Activated CD4-positive, CD25-positive, alpha-beta regulatory T cell treated with anti-CD3 and anti-CD28 coated beads, Interleukin-2, amount 50 U/mL, for 24 hours (primary cell): ENCODE results near the gene RNF17.

Experiments
- ATAC-seq, 2 donors: fragments of 150-1000 bp; cut with Tn5 transposase; one replicate each; pipeline ENCODE4 v1.10.0; 2021; ENCODE audit warnings: mild to moderate bottlenecking in 1 of 2, moderate library complexity in 1 of 2

RNF17 gene

DNA sequence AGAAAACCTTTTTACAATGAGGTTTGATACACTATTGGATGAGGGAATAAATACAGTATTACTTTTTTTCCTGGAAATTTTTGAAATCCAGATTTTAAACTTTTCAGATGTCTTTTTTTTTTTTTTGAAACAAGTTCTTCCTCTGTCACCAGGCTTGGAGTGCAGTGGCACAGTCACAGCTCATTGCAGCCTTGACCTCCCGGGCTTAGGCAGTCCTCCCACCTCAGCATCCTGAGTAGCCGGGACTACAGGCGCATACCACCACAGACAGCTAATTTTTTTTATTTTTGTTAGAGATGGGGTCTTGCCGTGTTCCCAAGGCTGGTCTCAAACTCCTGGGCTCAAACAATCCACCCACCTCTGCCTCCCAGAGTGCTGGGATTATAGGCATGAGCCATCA lies 96.8 kb downstream of the RNF17 start:
- no peak for ATAC-seq

DNA sequence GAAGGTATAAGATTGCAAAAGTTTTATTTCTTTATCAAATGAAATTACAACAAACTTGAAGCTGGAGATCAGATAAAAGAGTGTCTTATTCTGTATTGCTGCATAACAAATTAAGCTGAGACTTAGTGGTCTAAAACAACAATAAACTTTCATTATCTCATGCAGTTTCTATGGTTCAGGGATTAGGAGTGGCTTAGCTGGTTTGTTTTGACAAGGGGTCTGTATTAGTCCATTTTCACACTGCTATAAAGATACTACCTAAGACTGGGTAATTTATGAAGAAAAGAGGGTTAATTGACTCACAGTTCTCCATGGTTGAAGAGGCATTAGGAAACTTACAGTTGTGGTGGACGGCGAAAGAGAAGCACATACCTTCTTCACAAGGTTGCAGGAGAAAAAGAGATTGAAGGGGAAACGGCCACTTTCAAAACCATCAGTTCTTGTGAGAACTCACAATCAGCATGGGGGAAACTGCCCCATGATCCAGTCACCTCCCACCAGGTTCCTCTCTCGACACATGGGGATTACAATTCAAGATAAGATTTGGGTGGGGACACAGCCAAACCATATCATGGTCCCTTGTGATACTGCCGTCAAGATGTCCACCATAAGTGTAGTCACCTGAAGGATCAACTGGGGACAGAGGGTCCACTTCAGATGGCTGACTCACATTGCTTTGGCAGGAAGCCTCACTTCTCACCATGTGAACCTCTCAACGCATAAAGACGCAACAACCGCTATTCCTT lies 97.8 kb downstream of the RNF17 start:
- no peak for ATAC-seq

DNA sequence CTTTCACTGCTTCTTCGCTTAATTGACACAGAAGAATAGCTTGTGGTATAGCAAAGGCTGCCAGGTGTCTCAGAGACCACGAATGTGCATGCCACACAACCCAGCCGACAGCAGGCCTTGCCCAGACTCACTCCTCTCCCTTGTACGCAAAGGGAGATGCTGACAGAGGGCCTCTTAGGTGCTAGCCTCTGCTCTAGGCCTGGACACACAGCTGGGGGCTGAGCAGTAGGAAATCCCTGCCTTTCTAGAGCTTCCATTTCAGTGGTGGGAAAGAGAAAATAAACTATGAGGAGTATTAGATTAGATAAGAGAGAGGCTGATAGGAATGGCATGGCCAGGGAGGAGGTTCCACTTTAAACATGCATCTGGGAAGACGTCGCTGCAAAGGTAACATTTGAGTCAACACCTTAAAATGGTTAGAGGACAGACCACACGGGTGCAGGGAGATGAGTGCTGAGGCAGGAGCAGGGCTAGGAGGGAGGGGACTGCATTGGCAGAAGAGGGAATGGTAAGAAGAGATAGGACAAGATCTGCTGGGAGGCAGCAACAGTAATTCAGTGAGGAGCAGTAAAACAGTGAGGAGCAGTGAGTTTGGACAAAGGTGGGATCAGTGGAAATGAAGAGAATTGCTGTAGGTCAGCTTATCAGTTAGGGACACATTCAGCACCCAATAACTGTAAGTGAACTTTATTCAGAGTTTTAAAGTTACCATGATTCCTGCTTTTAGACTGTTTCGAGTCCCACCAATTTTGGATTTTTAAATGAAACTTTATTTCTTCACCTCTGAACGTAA lies 100.0 kb downstream of the RNF17 start:
- no peak for ATAC-seq

DNA sequence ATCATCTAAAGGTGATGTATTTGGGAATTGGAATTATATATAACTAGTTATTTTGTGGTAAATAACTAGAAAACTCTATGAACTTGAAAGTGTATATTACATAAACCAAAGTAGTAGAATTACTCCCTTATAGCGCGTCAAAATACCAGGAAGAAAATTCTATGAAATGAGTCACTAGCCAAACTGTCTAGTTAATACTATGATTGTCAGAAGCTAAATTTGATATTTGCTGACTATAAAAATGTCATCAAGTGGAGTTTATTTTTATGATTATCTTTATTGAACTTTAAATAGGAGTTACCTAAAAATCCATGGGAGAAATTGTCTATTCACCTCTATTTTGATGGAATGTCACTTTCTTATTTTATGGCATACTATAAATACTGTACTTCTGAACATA lies 100.6 kb downstream of the RNF17 start:
- no peak for ATAC-seq

DNA sequence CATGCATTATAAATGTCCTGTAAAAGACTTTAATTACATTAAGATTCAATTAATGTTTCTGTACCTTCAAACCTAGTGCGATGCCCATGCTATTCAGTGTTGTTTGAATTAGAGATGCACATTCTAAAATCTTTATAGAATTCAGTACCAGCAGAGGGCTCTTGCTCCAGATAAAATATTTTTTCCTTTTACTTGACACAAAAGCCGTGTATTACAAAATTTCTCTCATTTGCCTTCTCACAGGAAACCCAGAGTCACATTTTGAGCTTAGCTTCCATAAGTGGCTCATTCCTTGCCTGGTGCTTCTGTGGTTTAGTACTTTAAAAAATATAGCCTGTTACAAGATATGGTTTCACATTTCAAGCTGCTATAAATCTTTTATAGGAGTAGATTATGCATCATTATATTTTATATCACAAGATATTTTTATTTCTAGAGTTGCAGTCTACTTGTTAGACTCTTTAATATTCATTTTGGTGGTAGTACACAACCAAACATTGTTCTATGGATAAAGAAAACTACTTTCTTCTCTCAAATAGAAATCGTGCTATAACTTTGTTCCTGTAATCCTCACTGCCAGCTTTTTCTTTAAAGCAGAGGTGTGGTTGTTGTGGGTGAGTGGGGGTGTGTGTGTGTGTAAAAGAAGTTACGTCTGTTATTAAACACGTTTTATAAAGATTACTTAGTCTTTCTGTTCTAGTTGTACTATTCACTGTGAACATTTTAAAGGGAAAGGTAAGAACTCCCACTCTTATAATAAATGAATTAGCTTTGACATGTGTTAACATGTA lies 101.4 kb downstream of the RNF17 start:
- no peak for ATAC-seq

DNA sequence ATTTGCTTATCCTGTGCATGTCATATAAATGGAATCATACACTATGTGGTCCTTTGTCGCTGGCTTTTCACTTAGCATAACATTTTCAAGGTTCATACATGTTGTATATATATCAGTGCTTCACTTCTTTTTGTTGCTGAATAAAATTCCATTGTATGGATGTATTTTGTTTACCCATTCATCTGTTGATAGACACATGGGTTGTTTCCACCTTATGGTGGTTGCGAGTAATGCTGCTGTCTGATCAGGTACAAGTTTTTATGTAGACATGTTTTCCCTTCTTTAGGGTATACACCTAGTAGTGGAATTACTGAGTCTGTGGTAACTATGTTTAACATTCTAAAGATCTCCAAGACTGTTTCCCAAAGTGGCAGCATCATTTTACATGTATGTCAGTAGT lies 102.5 kb downstream of the RNF17 start:
- ATAC-seq, result no peak

DNA sequence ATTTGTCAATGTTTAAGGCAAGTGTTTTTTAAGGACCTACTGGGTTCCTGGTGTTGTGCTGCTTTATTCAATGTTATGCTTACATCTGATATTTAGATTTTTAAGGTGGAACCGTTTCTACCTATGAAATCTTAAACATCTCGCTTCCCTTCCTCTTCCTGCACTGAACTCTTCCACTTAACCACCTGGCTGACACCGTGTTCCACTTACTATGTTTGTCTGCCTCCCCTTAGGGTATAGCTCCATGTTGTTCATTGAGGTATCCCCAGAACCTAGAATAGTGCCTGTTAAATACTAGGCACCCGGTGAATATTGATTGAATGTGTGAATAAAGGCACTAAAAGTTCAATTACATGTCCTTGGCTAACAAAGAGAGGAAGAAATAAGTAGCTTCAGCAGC lies 104.9 kb downstream of the RNF17 start:
- ATAC-seq, result no peak

DNA sequence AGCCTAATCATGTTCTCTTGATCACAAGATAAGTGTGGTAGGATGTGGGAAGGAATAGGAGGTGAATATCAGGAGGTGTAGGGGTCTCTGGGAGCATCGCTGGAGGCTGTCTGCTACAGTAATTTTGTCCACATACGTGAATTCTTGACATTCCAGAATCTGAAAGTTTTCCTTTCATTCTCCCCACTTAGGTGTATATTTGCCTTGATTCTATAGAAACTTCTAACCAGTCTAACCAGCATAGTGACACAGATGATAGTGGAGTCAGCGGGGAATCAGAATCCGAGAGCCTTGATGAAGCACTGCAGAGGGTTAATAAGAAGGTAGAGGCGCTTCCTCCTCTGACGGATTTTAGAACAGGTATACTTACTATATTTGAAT lies 106.4 kb downstream of the RNF17 start:
- ATAC-seq, result no peak

DNA sequence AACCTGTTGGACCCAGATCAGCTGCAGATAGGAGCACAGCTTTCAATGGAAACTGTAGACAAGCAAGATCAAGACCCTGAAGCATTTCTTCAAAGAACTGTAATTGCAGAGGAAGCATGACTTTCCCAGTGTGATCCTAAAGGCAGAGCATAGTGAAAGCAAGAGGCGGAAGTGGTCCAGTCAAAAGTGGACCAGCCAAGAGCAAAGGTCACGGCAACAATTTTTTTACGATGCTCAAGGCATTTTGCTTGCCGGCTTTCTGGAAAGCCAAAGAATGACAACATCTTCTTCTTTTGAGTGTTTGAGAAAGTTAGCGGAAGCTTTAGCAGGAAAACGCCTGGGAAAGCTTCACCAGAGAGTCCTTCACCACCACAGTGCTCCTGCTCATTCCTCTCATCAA lies 111.6 kb downstream of the RNF17 start:
- ATAC-seq, result no peak

DNA sequence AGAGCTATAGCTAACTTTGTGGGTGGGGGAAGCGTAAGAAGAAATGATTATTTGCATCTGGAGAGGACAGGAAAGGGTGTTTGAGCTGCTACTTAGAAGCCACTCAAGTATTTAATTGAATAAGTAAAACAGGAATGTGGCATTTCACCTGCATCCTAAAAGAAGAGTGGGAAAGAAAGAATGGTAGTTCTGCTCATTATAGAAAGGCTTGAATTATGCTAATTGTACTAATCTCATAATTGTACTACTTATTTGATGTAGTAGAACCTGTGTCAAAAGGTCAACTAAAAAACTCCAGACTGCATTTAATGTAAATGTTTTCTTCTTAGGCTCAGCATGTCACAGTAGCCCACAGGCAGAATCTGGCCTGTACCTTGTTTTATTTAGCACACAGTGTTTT lies 113.6 kb downstream of the RNF17 start:
- no peak for ATAC-seq

DNA sequence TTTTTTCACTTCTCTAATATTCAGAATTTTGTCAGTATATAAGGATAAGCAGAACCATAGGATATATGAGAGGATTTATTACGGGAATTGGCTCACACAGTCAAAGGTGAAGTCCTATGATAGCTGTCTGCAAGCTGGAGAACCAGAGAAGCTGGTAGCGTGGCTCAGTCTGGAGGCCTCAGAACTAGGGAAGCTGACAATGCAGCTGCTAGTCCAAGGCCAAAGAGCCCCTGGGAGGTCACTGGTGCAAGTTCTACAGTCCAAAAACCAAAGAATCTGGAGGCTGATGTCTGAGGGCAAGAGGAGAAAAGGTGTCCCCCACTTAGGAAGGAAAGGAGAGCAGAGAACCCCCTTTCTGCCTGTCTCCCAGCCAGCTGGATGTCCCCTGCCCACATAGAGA lies 114.4 kb downstream of the RNF17 start:
- no peak for ATAC-seq

DNA sequence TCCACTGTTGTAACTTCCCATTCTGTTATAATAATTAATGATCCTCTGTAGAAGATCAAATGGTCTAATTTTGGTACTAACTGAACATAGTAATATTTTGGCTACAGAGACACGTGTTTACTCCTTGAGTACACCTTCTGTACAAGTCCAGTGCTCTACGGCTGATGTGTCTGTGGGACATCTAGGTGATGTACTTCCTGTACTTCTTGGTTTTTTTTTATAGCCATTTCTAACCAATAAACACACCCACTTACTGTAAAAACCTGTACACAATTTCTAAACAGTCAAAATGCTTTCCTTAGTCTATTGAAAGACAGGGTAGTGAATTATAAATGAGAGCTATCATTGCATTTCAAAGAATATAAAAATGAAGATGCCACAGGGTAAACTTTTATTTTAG lies 118.7 kb downstream of the RNF17 start:
- no peak for ATAC-seq

DNA sequence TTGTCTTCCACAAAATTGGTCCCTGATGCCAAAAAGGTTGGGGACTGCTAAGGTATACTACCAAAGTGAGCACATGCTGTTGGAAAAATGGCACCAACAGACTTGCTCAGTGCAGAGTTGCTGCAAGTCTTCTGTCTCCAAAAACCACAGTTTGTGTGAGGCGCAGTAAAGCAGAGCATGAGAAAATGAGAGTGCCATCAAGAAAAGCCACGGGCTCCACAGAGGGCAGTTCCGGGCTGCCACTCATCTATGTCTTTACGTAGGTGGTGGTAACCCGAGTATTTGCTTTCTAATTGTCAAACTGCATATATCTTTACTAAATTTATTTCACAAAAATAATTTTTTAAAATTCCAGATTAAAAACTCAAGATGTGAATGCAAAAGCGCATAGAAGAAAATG lies 123.8 kb downstream of the RNF17 start:
- no peak for ATAC-seq

DNA sequence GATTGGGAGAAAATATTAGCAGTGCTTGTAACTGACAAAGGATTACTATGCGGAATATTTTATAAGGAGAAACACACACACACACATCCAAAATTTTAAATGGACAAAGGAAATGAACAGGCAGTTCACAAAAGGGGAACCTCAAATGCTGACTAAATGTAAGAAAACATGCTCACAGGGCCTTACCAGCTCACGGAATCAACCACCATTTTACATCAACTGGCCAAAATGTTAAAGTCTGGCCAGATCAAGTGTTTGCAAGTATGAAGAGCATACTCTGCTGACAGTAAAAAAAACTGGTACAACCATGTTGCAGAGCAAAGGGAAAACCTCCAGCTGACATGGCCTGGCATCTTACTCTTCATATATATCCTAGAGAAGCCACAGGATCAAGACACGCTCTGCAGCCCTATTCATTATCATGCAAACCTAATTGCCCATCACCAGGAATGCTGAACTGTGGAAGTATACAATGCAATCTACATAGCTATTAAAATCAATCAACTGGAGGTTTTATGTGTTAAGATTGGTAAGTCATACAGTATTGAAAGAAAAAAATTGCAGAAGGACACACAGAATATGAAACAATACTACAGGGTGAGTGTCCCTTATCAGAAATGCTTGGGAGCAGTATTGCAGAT lies 124.4 kb downstream of the RNF17 start:
- no peak for ATAC-seq

DNA sequence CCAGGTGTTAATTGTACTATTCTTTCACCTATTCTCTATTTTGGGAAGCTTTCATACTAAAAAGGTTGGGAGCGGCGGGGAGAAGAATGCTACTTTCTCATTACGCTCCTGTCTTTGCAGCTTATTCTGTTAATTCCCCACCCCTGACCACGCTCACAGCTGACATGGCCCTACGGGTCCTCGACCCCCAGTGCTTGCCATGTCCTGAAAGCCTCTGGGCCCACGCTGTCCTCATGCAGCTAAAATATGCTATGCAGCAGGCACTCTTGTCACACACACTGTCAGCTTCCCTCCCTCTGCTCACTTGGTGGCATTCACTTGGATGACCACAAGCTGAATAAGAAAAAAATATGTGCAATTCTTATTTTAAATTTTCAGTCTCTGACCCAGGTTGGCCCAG lies 126.3 kb downstream of the RNF17 start:
- no peak for ATAC-seq

DNA sequence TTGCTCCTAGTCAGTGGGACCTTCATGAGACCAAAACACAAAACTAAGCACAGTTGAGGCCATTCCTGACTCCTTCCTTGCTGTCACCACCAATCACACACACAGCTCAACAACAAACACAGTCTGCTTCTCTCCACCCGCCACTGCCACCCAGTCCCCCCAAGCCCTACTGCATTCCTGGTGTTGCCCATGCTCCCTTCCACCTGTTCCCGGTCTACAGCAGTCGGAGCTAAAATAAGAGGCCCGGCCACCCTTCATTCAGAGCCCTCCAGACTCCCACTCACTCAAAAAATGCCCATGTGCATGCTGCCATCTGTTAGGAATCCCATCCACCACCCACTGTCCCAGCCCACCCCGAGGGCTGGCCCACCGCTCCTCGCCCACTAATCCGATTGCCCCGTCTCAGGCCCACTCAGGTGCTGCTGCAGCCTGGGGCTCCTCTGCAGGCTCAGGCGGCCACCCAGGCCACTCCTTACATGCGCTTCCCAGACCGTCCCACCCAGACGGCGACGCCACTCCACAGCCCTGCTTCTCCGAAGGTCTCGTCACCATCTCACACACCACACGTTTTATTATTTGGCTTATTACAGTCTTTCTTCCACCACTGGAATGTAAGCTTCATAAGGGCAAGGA lies 127.6 kb downstream of the RNF17 start:
- ATAC-seq, result no peak

DNA sequence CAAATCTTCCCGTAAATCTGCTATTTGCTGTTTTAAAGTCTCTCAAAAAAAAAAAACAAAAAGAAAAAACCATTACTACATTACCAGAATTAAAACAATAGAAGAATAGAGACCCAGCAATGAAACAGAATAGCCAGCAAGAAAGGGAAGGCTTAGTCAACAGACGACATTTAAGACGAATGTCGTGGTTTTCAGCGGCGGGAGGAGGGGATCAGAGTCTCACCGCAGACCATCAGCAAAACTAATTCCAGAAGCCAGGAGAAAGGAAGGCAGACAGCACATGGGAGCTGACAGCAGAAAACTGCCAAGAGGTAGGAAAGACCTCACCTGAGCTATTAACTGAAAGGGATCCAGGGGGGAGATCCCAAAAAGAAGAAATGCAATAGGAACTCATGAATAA lies 128.9 kb downstream of the RNF17 start:
- ATAC-seq, result no peak

DNA sequence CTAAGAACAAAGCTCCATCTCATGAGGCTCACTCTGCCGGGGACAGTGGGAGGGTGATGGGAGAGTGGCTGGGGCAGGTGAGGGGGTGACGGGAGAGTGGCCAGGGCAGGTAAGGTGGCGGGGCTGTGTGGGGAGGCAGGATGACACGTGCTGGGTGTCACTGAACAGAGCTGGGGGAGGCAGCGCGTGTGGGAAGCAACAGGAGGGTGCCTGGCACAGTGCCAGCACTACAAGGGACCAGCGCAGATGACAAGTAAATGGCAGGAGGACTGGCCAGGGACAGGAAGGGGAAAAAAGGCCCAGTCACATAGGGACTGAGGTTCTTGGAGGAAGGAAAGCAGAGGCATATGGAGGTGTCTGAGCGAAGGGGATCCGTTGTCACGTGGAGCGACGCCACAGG lies 129.9 kb downstream of the RNF17 start:
- ATAC-seq, result no peak

DNA sequence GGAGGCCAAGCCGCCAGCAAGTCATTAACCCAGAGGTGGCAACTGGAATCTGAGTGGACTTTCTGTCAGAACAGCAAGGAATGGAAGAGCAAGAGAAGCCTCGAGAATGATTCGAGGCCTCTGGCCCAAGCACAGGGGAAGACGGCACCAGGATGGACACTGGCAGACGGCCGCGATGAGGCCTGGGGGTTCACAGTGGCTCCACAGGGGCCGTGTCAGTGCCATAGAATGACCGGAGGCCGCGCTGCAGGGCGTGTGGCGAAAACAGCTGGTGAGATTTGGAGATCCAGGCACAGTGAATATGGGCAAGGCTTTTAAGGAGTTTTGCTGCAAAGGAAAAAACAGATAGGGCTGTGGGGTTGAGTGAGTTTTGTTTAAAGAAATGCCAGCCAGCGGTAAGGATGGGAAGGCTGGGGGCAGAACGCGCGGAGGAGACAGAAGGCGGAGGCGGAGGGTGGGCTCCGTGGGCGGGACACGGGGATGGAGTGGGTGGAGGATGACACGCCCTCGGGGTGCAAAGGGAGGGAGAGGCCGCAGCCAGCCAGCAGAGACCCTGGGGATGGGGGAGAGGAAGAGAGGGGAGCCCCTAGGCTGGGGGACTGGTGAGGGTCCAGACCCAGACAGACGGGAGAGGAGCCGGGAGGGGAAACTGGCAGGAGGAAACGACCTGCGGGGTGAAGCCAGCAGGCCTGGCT lies 130.5 kb downstream of the RNF17 start:
- ATAC-seq, result no peak

DNA sequence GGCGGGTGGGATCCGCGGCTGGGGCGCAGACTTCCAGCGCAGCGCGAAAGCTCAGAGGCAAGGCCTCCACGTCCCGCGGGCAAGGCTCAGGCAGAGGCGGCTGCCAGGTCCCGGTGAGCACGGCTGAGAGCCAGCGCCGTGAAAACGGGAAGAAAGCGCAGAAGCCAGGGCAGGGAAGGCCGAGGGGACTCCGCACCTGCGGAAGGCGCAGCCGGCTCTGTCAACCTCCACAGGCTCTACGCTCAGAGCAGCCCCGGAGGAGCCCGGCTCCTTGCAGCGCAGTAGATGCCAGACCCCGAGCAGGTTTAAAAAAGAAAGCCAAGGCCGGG lies 131.0 kb downstream of the RNF17 start:
- ATAC-seq, result no peak

DNA sequence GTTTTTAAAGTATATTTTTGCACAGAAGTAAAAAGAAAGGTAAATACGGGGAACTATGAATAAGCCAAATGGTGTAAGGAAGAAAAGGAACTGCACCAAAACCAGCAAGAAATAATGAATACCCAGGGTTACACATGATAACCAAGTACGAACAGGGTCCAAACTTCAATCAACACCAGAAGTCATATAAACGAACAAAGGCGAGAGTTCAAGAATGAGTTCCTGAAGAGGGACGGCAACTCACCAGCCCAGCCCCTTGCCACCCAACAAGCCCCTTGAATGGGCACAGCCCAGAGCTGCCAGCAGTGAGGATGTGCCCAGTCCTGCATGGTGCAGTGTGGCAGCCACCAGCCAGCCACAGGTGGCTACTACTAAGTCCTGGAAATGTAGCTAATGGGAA lies 132.1 kb downstream of the RNF17 start:
- no peak for ATAC-seq

DNA sequence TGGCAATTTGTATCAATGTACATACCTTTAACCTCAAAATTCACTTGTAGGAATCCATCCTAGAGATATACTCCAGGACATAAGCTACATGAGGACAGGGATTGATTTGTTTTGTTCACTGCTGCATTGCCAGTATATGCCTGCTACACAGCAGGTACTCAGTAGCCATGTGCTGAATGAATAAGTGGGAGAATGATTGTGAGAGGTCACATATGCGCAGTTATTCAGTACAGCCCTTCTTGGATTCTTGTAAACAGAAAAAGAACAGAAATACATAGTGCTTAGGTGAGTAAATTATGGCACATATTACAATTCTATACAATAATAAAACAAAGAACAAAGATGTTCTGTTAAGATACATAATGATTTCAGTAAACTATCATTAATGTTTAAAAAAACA lies 133.3 kb downstream of the RNF17 start:
- ATAC-seq, result no peak
